ENCODE data around the gene ROR1. TPM values are rescaled to one million over a fixed set of nuclear protein-coding genes. Genes with fewer than 3 reads are reported as not detected.
"Not testable (repeated sequence)": the region's sequence is repeated elsewhere in the genome, so short reads cannot be mapped to it uniquely, and the experiment has no call there.

ROR1 gene
- total RNA-seq, 2 donors from 2014 or later, result 12.9 to 40.8 TPM

DNA sequence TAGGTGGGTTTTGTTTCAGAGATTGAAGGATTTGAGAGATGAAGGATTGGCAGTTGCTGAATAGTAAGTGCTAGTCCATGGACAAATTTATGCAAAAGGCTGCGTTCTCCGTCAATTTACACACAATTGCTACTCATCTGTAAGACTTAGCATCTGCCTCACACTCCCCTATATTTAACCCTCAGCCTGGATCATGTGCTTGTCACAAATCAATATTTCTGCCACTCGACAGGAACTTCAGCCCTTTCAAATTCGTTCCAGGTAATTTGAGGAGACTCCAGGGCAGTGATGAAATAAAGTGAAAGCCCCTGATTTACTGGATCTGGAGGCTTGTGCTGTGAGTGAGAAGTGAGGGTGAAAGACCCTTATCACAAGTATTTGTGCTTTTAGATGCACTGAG is 324.0 kb downstream of the ROR1 start:
- H3K36me3 ChIP-seq, result no peaks in the 10 kb centered on the region
- H3K9me3 ChIP-seq, result no peaks in the 10 kb centered on the region
- H3K4me3 ChIP-seq, result no peak overlapping the region
- TF ChIP-seq, protein P1, sequence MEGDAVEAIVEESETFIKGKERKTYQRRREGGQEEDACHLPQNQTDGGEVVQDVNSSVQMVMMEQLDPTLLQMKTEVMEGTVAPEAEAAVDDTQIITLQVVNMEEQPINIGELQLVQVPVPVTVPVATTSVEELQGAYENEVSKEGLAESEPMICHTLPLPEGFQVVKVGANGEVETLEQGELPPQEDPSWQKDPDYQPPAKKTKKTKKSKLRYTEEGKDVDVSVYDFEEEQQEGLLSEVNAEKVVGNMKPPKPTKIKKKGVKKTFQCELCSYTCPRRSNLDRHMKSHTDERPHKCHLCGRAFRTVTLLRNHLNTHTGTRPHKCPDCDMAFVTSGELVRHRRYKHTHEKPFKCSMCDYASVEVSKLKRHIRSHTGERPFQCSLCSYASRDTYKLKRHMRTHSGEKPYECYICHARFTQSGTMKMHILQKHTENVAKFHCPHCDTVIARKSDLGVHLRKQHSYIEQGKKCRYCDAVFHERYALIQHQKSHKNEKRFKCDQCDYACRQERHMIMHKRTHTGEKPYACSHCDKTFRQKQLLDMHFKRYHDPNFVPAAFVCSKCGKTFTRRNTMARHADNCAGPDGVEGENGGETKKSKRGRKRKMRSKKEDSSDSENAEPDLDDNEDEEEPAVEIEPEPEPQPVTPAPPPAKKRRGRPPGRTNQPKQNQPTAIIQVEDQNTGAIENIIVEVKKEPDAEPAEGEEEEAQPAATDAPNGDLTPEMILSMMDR (IDR thresholded peaks at IDR 0.05), result no peak
- H3K27ac ChIP-seq, result no peak overlapping the region
- H3K4me1 ChIP-seq, result peaks cover 0 to 10% of the 10 kb centered on the region in 2 donors
- no peaks in the 10 kb centered on the region for H3K27me3 ChIP-seq
- no peak for DNase-seq (ENCODE audit: low spot score)

DNA sequence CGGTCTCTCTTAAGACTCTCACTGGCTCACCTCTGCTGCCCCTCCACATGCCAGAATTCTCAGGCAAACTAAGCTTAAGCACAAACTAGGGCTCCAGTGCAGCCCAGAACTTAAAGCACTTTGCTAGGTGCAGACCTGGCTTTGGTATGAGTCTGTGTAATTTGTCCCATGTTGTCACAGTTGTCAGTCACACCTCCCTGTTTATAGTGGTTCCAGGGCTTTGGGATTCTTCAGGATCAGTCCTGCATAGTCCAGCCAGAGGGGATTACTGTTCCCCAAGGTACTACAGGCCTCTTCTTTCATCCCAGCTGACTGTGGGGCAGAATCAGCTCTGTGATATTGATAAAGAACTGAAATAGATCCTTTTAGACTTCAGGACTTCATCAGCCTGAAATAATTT is 324.6 kb downstream of the ROR1 start:
- Histone ChIP-seq H3K27ac (no peak overlapping the region), H3K27me3 (no peaks in the 10 kb centered on the region), H3K9me3 (no peaks in the 10 kb centered on the region), H3K4me1 (peaks cover 0 to 8% of the 10 kb centered on the region in 2 donors), H3K36me3 (no peaks in the 10 kb centered on the region), H3K4me3 (no peak overlapping the region)
- no peak for DNase-seq (ENCODE audit: low spot score)
- TF ChIP-seq, protein P1 (IDR thresholded peaks at IDR 0.05), result no peak

DNA sequence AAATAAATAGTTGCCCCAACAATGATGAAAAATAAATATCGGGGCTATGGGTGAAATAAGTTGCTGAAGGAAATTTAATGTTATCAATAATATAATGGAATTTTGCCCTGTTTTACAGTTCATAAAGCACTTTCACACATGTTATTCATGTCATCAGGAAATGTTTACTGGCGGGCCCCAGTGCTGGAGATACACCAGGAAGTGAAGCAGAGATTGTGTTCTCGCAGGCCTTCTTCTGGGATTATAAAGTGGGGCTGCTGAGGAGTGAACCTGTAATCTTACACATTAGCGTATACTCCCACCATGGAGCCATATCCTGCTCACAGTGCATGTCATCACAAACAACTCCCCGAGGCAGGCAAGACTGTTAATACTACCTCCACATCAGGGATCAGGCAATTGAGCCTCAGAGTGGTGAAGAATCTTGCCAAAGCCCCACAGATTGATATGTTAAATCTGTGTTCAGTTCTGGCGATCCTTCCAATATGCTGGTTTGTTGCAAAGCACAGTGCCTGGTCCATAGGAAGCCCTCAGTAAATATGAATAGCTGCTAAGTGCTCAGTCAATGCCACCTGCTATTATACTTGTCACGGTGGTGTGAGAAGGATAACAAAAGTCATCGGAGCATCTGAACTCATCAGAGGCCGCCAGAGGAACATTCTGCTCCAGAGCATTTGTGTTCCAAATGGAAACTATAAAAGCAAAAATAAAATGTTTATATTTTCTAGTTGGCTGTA is 325.2 kb downstream of the ROR1 start:
- TF ChIP-seq, protein P1 (IDR thresholded peaks at IDR 0.05), result no peak
- Histone ChIP-seq H3K4me1 (peaks cover 0 to 8% of the 10 kb centered on the region in 2 donors), H3K4me3 (no peak overlapping the region), H3K27me3 (no peaks in the 10 kb centered on the region), H3K36me3 (no peaks in the 10 kb centered on the region), H3K9me3 (no peaks in the 10 kb centered on the region), H3K27ac (no peak overlapping the region)
- no peak for DNase-seq (ENCODE audit: low spot score)

DNA sequence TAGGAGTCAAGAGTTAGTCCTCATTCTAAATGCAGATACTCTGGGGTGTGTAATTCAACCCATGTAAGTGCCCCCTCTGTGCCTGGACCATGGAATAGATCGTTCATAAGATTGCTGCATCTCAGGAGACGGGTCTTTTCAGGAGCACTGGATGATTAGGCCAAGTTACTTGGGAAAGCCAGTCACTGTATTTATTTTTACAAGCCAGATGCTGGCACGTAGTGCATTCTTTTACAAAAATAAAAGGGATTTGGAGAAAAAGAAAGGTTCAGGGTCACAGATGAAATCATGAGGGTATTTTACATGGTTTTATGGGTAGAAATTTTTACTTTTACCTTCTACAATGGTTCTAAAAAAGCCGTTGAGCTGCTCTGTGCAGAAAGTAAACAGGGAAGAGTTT is 327.0 kb downstream of the ROR1 start:
- Histone ChIP-seq H3K27ac (no peak overlapping the region), H3K9me3 (no peaks in the 10 kb centered on the region), H3K4me1 (peaks cover 0 to 8% of the 10 kb centered on the region in 2 donors), H3K4me3 (no peak overlapping the region), H3K27me3 (no peaks in the 10 kb centered on the region), H3K36me3 (no peaks in the 10 kb centered on the region)
- no peak for DNase-seq (ENCODE audit: low spot score)
- TF ChIP-seq, protein P1 (IDR thresholded peaks at IDR 0.05), result no peak

DNA sequence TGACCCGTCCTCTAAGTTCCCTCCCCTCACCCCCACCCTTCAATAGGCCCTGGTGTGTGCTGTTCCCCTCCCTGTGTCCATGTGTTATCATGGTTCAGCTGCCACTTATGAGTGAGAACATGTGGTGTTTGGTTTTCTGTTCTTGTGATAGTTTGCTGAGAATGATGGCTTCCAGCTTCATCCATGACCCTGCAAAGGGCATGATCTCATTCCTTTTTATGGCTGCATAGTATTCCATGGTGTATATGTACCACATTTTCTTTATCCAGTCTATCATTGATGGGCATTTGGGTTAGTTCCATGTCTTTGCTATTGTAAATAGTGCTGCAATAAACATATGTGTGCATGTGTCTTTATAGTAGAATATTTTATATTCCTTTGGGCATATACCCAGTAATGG is 330.8 kb downstream of the ROR1 start:
- H3K36me3 ChIP-seq; H3K9me3 ChIP-seq; H3K27me3 ChIP-seq; DNase-seq (ENCODE audit: low spot score); H3K4me1 ChIP-seq; H3K4me3 ChIP-seq; H3K27ac ChIP-seq: not testable (repeated sequence)

DNA sequence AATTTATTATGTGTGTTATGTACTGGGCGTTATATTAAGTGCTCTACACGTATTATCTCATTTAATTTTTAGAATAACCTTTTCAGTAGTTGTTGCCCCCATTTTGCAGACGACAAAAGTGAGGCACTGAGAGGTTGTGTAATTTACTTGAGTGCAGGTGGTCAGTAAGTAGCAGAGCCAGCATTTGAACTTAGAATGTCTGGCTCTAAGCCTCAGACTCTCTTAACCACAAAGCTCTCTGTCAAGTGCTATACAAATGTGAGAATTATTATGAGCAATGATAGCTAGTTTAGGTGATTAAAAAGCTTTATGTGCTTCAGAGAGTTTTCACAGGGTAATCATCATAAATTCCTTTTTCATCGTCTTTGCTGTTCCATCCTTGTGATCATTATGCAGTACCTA is 333.3 kb downstream of the ROR1 start:
- TF ChIP-seq, protein P1 (IDR thresholded peaks at IDR 0.05), result no peak
- Histone ChIP-seq H3K4me3 (no peak overlapping the region), H3K9me3 (no peaks in the 10 kb centered on the region), H3K4me1 (no peaks in the 10 kb centered on the region), H3K27ac (no peak overlapping the region), H3K27me3 (no peaks in the 10 kb centered on the region), H3K36me3 (no peaks in the 10 kb centered on the region)
- DNase-seq (ENCODE audit: low spot score), result no peak

Data from right atrium auricular region (tissue), 2 donors.